Placental epithelial cell (primary cell): ENCODE results near the gene C6orf47. TPM values are rescaled to one million over a fixed set of nuclear protein-coding genes. Genes with fewer than 3 reads are reported as not detected.

Source experiments
- small RNA-seq: library from RNA; depleted of rRNA; stranded (forward); fragments of <200 nt; gene quantifications from one replicate; pipeline ENCODE3, GENCODE V24; 2012
- total RNA-seq: library from RNA; depleted of rRNA; stranded (reverse); fragments of >200 nt; gene quantifications from 2 replicates; pipeline ENCODE4 v1.2.3, GENCODE V29; 2012

C6orf47 gene, protein sequence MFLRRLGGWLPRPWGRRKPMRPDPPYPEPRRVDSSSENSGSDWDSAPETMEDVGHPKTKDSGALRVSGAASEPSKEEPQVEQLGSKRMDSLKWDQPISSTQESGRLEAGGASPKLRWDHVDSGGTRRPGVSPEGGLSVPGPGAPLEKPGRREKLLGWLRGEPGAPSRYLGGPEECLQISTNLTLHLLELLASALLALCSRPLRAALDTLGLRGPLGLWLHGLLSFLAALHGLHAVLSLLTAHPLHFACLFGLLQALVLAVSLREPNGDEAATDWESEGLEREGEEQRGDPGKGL
- 25.3 and 25.9 TPM in 2 replicates for total RNA-seq

DNA sequence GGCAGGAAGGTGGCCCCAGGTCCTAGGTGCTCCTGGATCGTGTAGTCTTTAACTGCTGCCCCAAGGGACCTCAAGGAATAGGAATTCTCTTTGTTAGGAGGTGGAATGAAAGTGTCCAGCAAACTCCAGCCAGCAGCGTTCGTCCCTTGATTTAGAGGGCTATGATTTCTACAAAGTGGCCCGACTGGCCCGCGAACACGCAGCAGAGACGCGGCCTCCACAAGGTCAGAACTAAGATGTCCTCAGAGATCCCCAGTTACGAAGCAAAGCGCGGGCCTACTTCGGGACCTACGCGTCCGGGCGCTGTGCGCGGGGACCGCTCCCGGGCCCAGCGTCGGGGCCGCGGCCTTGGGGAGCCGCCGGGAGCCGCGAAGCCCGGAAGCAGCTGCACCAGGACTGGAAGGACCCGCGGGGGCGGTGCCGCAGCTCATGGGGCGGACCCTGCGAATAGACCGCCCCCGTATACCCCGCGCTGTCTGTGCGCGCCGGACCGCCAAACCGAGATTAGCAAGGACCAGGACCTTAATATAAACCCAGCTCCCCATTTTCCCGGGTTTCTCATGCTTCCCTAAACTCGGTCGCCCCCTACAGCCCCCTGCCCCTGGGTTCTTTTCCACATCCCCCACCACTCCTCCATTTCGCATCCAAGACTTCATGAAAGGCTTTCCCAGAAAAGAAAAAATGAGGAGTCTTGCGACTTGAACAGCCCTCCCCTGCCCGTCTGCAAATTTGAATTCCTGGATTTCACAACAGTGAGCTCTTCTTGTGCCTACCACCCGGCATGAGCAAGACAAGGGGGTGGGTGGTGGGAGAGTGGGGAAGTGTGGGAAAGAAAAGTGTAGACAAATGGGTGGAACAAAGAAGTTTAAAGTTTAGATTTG, at the start of gene C6orf47:
Gene C6orf47, minus strand, starts transcription at position 398 of the 881 bp plus-strand sequence. CDS start 831 bp downstream, outside the sequence.

DNA sequence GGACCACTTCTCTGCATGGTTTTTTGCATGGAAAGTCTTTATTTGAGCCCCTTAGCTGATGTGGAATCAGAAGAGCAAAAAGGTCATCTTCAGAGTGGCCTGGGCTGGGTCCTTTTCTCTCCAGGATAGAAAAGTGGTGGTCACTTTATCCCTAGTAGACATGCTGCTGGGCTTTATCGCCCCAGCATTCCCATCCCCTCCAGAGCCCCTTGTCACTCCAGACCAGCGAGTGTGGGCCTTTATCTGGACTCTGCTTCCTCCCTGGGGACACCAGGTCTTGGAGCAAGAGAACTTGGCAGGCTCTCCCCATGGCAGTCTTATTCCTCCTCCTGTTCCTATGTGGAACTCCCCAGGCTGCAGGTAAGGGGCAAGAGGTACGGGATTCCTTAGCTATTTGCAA, 46.0 kb upstream of the C6orf47 start, which contains the start of gene LY6G6F:
Gene LY6G6F, plus strand, starts transcription at position 268 of the 400 bp plus-strand sequence. Its CDS starts 41 bp downstream, at position 309.

DNA sequence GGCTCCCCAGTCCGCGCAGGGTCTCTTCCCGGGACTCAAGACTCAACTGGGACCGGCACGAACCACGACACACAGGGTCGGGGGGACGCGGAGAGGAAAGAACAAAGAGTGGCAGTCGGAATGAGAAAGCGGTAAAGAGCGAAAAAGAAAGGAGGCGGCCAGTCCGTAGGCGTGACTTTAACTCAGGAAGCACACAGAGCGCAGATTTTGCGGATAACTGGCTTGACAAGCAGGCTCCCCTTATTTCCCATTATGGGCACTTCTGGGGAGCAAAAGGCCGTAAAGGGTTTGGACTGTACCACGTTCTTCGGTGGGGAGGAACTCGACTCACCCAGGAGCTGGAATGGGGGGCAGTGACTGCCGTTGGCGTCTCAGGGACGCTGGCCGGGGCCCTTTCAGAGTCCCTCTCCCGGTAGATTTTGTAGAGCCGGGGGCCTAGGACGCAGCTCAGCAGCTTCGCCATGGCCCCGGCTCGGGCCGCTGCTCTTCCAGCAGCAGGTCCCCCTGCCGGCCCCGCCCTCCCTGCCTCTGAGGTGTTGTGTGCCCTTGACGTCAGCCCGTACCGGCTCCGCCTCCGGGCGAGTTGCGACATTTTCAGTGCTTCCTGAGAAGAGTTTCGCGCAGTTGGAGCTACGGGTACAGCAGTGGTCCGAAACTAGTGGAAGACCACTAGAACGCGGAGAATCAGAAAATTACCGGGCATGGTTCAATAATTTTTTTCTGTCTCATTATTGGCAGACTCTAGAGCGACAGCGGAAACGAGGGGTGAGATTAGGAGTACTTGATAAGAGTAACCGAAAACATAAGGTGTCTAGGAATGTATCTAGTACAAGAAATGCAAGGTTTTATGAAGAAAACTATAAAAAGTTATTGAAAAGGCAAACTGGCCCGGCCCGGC, 42.5 kb upstream of the C6orf47 start, which contains the start of gene ABHD16A:
Gene ABHD16A, minus strand, starts transcription at position 506 of the 898 bp plus-strand sequence. Its CDS starts 43 bp downstream, at position 463.

DNA sequence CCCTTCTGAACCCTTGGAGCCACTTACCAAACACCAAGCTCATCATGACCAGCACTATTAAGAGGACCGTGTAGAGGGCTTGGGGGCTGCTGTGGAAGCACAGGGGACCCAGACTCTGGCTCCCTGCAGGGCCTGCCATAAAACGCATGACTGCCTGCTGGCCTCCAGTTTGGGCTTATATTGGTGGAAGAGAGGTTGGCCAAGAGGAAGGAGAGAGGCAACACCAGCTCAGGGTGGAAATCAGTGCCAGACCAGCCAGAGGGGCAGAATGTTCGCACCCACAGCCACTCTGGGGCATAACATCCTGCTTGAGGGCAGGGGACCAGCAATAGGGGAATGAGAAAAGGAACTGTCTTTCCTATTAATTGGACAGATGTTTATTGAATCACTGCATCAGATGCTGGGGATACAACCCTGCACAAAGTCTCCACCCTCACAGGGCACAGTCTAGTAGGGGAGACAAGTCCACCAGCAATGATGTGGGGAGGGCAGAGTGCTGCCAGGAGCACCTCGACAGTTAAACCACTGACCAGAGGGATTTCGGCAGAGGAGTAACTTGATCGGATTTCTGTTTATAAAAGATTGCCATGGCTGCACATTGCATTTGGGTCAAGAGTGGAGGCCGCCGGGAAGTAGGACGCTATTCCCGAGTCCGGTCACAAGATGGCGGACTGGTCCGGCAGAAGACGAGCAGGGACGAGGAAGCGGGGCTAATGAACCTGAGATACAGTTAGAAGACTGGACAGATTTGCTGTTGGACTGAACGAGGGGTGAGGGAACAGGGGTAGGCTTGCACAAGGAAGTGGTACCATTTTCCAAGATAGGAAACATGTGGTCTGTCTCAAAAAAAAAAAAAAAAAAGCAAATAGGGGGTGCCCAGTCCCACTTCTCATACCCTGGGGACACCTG, 19.9 kb upstream of the C6orf47 start, which contains the start of gene LY6G5C:
Gene LY6G5C, minus strand, starts transcription at position 842 of the 909 bp plus-strand sequence. Its CDS starts 694 bp downstream, at position 148.

DNA sequence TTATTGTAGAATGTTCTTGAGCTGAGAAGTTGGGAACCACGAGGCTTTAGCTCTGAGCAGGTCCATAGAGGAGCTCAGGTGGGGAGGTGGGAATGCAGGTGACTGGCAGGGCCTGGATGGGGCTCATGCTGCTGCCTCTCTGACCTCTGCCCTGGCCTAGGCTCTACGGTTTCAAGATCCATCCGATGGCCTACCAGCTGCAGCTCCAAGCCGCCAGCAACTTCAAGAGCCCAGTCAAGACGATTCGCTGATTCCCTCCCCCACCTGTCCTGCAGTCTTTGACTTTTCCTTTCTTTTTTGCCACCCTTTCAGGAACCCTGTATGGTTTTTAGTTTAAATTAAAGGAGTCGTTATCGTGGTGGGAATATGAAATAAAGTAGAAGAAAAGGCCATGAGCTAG, 9.1 kb upstream of the C6orf47 start, which contains the start of gene LY6G5B:
Gene LY6G5B, plus strand, starts transcription at position 301 of the 400 bp plus-strand sequence. CDS start 975 bp downstream, outside the sequence.

DNA sequence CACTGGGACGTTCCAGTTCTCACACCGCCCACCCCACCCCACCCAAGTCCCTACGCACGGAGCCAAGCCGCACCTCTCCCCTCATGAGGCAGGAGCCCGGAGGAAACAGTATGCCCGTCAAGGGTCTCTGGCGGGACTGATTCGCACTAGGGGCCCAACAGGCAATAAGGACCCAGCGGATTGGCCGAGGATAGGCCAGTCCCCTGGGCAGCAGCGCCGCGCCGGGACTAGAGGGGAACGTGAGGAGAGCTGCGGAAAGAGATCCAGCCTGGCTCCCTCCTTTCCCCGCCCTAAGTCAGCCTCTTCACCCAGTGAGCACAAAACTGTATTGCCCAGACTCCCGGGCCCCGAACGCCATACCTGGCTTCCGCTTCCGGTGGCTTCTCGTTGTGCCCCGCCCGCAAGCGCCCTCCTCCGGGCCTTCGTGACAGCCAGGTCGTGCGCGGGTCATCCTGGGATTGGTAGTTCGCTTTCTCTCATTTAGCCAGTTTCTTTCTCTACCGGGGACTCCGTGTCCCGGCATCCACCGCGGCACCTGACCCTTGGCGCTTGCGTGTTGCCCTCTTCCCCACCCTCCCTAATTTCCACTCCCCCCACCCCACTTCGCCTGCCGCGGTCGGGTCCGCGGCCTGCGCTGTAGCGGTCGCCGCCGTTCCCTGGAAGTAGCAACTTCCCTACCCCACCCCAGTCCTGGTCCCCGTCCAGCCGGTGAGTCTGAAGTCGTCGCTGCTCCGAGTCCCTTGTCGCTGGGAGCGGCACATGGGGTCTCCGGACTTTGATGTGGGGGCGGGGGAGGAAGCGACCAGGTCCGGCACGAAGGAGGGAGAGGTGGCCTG, 5.1 kb upstream of the C6orf47 start, which contains the start of gene CSNK2B:
Gene CSNK2B, plus strand, starts transcription at position 580 of the 836 bp plus-strand sequence. CDS start 752 bp downstream, outside the sequence.

DNA sequence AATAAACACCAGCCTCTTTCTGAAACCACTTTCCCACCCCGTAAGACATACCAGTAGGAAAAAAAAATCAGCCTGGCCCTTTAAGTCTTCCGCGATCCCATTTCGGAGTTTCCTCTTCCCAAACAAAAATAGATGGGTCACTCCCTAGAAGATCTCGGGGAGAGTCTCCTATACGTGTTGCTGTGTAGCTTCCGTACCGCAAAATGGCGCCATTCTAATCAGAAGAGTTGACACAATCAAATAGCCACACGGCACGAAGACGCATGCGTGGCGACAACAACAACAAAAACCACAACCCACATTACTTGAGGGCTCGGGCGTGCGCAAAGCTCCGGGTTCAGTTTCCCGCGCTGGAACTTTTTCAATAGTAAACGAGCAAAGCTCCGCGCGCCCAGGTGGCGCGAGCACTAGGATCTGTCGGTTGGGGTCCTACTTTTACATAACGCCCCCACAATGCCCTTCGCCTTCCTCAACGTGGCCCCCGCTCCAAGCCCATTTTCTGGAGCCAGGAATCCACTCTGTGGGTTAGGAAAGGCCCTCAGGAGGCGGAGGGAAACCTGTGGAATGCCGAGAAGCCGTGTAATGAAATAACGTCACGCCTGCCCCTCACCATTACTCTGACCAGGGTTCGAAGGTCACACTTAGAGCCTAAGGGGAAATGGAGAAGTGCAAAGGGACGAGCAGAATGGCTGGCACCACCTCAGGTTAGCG, 4.4 kb upstream of the C6orf47 start, which contains the start of gene GPANK1:
Gene GPANK1, minus strand, starts transcription at position 208 of the 711 bp plus-strand sequence. CDS start 519 bp downstream, outside the sequence.

DNA sequence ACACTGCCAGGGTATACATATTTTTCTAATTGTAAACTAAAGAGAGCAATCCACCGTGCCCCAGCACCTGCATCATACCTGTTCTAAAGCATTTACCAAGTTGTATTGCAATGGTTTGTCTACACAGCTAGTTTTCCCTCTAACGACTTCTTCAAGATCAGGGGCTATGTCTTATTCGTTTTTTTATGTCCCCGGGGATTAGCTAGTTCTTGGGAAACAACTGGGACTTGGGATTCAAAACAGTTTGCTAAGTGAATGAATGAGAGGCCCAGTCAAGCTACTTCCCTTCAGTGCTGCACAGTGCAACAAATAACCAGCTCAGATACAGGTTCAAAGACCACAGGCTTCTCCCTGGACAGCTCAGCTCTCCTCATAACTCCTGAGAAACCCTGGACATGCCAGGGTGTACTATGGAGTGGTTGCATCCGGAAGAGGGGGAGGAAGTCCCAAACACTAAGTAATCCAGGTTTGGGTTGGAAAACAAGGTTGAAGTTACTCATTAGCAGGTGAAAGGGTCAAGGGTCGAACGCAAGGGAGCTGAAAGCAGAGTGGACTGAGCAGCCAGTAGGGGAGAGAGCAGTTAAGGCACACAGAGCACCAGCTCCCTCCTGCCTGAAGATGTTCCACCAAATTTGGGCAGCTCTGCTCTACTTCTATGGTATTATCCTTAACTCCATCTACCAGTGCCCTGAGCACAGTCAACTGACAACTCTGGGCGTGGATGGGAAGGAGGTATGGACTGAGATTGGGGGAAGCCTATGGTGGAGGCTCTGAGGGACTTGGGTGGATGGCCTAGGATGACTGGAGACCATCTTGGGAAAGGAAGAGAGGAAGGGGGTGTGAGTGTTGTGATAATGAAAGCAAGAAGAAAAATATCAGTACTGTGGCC, 5.0 kb downstream of the C6orf47 start, which contains the start of gene APOM:
Gene APOM, plus strand, starts transcription at position 546 of the 889 bp plus-strand sequence. Its CDS starts 73 bp downstream, at position 619.

DNA sequence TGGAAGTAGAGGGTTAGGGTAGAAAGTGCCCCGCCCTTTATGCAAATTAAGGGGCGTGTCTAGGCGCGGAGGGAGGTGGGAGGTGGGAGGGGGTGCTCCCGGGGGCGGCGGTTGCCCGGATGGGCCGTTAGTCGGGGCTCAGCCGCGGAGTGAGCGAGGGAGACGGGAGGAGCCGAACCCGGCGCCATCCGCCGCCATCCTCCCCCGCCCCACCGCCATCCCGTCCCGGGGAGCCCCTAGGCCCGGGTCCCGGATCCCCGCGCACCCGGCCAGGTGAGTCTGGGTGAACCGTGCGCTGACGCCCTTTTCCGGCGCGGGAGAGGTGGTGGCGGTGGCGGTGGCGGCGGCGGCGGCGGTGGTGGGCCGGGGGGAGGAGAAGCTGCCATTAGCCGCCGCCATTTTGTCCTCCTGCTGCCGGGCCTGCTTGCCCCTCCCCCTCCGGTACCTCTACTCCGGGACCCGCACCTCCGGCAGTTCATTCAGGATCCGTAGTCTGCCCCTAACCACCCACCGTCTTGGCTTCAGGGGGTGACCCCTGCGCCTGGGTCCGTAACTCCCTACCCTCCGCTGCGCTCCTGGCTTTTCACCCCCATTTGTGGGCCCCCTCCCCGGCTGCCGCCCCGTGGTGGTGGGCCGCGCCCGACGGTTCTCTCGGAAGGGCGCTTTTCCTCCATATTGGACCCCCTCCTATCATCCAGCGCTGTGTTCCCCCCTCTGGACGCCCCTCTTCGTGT, 39.8 kb downstream of the C6orf47 start, which contains the start of gene PRRC2A:
Gene PRRC2A, plus strand, starts transcription at position 130 of the 734 bp plus-strand sequence. CDS start 2,075 bp downstream, outside the sequence.

DNA sequence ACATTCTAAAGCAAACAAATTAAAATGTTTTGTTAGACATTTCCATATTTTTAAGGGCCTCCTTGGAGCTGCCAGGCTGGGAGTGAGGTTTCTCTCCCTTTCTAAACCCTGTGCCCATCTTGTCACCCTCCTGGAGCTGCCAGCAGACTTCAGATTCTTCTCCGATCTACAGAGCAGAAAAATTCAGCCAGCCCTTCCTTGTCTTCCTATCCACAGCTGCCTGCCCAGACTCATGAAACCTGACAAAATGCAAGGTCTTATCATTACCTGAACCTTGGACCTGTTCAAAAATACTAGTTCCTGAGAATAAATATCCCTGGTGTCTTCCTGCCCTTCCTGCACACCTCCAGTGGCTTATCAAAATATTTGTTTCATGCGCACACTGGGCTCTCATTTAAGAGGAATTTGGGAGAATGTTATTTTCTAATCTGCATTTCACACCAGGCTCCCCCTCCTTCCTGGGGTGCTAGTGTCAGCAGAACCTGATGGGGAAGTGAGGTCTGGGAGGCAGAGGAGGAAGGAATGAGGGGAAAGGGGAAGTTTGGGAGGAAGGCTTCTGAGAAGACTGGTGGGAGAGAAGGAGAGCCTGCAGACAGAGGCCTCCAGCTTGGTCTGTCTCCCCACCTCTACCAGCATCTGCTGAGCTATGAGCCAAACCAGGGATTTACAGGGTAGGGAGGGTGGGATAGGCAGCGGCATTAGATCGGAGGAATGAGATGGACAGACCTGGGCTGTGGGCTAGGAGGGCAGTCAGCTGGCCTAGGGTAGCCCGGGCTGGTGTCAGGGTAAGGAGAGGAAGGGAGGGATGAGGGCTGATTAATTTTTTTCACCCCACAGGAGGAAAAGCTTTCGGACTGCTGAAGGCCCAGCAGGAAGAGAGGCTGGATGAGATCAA, 45.6 kb downstream of the C6orf47 start, which contains the start of gene AIF1:
Gene AIF1, plus strand, starts transcription at position 551 of the 895 bp plus-strand sequence. Its CDS starts 96 bp downstream, at position 647.

Small RNA genes within 50 kb of the gene (small RNA-seq; reads per million reads assigned to genes)
- gene MIR4646 (0.14 reads per million), gene MIR6832 (0.55 reads per million, percentile 31 among the genes with 10 or more reads in this experiment), gene RF00019 (not detected), gene SNORA38 (92.0 reads per million, percentile 98 among the genes with 10 or more reads in this experiment), gene UQCRHP1 (not detected)

Other genes starting within 250 kb of the C6orf47 start
- 1.1 TPM in 1 of 2 replicates, not detected in the other for gene MICB, start 162.6 kb downstream of the C6orf47 start, total RNA-seq
- gene MCCD1, start 131.8 kb downstream of the C6orf47 start, total RNA-seq = not detected in 2 replicates
- 338 and 413 TPM in 2 replicates for gene DDX39B, start 118.8 kb downstream of the C6orf47 start, total RNA-seq
- 0.43 and 1.2 TPM in 2 replicates for gene ATP6V1G2, start 114.2 kb downstream of the C6orf47 start, total RNA-seq
- 37.8 and 46.3 TPM in 2 replicates for gene NFKBIL1, start 113.2 kb downstream of the C6orf47 start, total RNA-seq
- gene LTA, start 88.5 kb downstream of the C6orf47 start, total RNA-seq = not detected in 2 replicates
- gene TNF, start 85.2 kb downstream of the C6orf47 start, total RNA-seq = 1.2 and 1.5 TPM in 2 replicates
- not detected in 2 replicates for gene LTB, start 78.4 kb downstream of the C6orf47 start, total RNA-seq
- not detected in 2 replicates for gene LST1, start 74.5 kb downstream of the C6orf47 start, total RNA-seq
- not detected in 2 replicates for gene NCR3, start 67.8 kb downstream of the C6orf47 start, total RNA-seq
- not detected in 2 replicates for gene AIF1, start 45.5 kb downstream of the C6orf47 start, total RNA-seq
- 56.5 and 78.9 TPM in 2 replicates for gene PRRC2A, start 40.1 kb downstream of the C6orf47 start, total RNA-seq
- 161 and 237 TPM in 2 replicates for gene BAG6, start 8.1 kb downstream of the C6orf47 start, total RNA-seq
- 0.79 and 0.98 TPM in 2 replicates for gene APOM, start 4.9 kb downstream of the C6orf47 start, total RNA-seq
- gene GPANK1, start 4.2 kb upstream of the C6orf47 start, total RNA-seq = 18.0 and 27.1 TPM in 2 replicates
- gene CSNK2B, start 5.3 kb upstream of the C6orf47 start, total RNA-seq = 185 and 211 TPM in 2 replicates
- gene LY6G5B, start 9.2 kb upstream of the C6orf47 start, total RNA-seq = 4.9 and 5.9 TPM in 2 replicates
- gene LY6G5C, start 20.3 kb upstream of the C6orf47 start, total RNA-seq = not detected in 2 replicates
- 42.8 and 64.6 TPM in 2 replicates for gene ABHD16A, start 42.5 kb upstream of the C6orf47 start, total RNA-seq
- gene LY6G6F, start 46.1 kb upstream of the C6orf47 start, total RNA-seq = not detected in 2 replicates
- not detected in 2 replicates for gene LY6G6D, start 54.6 kb upstream of the C6orf47 start, total RNA-seq
- 0.39 and 3.5 TPM in 2 replicates for gene LY6G6C, start 61.0 kb upstream of the C6orf47 start, total RNA-seq
- 0.39 and 0.54 TPM in 2 replicates for gene MPIG6B, start 62.6 kb upstream of the C6orf47 start, total RNA-seq
- gene DDAH2, start 68.5 kb upstream of the C6orf47 start, total RNA-seq = 120 and 147 TPM in 2 replicates
- 568 and 799 TPM in 2 replicates for gene CLIC1, start 75.8 kb upstream of the C6orf47 start, total RNA-seq
- gene MSH5, start 79.2 kb upstream of the C6orf47 start, total RNA-seq = 7.9 and 8.6 TPM in 2 replicates
- gene SAPCD1, start 101.9 kb upstream of the C6orf47 start, total RNA-seq = 0.79 TPM in 1 of 2 replicates, not detected in the other
- gene VWA7, start 116.5 kb upstream of the C6orf47 start, total RNA-seq = 3.8 and 4.7 TPM in 2 replicates
- gene VARS1, start 135.0 kb upstream of the C6orf47 start, total RNA-seq = 30.2 and 90.0 TPM in 2 replicates
- gene LSM2, start 146.2 kb upstream of the C6orf47 start, total RNA-seq = 20.4 and 36.8 TPM in 2 replicates
- 0.11 and 1.6 TPM in 2 replicates for gene HSPA1L, start 154.5 kb upstream of the C6orf47 start, total RNA-seq
- gene HSPA1A, start 154.8 kb upstream of the C6orf47 start, total RNA-seq = 65.7 and 80.9 TPM in 2 replicates
- 46.0 and 136 TPM in 2 replicates for gene HSPA1B, start 167.0 kb upstream of the C6orf47 start, total RNA-seq
- 53.0 and 62.0 TPM in 2 replicates for gene NEU1, start 202.0 kb upstream of the C6orf47 start, total RNA-seq
- gene SLC44A4, start 218.2 kb upstream of the C6orf47 start, total RNA-seq = 0.11 TPM in 1 of 2 replicates, not detected in the other
- gene EHMT2, start 236.9 kb upstream of the C6orf47 start, total RNA-seq = 47.1 and 61.5 TPM in 2 replicates
- gene ZBTB12, start 241.3 kb upstream of the C6orf47 start, total RNA-seq = 2.9 and 4.7 TPM in 2 replicates